TTC549 (cell line): ENCODE results near the gene WNT3.
"Not testable (repeated sequence)": the region's sequence is repeated elsewhere in the genome, so short reads cannot be mapped to it uniquely, and the experiment has no call there.

Source experiments
- FAIRE-seq: peaks from 2 replicates; lab custom pipeline; 2012; peaks lifted over from hg19 to GRCh38; lab: Jason Lieb, UNC

WNT3 gene

DNA sequence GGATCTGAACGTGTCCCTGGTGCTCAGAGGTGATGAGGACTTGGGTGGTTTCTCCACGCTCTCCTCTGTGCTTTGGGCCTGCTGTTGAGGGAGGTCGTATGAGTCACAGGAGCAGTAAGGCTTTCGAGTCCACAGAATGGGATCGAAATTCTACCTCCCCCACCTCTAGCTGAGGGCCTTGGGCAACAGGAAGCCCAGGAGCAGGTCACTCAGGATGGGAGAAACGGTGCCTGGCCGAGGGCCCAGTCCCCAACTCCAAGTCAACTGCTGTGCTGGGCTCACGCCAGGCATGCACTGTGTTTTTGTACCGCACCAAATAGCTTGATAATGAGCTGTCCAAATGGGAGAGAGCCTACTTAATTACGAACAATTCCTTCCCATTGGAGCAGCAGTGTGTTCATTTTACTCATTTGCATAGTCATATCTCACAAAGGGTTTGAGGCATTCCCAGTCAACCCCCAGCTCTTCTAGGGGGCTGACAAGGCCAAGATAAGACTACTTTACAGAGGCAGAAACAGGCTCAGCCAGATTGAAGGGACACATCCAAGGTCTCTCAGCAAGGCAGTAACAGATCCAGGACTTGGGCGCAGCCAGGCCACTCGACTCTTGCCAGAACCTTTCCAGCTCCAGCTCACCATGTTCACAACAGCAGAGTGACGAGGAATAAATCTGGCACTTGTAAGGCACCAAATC is 53.6 kb downstream of the WNT3 start:
- FAIRE-seq, result no peak

DNA sequence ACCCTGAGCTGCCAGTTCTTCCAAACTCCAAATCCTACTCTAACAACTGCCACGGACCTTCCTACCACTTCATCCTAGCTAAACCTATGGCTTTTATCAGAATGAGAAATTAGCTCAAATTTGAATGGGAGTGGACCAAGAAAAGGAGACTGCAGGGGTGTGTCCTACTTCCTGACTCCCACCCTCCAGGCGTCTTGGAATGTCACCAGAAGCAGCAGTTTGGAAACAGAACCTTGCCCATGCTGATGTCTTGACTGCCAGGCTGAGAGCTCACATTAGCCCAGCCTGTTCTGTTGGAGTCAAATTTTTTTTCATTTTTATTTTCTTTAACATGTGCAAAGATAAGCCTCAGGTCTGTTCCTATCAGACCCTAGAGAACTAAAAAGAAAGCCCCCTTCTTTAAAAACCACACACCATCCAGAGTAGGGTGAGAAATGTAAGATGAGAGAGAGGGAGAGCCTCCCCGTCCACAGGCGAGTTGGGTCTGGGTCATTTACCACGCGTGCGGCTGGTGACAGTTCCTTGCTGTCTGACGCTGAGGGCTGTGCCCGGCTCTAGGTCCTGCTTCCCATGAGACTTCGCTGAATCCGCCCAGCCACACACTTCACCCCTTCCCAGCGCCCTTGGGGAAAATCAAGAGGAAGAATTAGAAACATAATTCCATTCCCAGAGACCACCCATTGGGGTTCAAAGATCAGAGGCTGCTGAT is 54.3 kb downstream of the WNT3 start:
- FAIRE-seq, result no peak

DNA sequence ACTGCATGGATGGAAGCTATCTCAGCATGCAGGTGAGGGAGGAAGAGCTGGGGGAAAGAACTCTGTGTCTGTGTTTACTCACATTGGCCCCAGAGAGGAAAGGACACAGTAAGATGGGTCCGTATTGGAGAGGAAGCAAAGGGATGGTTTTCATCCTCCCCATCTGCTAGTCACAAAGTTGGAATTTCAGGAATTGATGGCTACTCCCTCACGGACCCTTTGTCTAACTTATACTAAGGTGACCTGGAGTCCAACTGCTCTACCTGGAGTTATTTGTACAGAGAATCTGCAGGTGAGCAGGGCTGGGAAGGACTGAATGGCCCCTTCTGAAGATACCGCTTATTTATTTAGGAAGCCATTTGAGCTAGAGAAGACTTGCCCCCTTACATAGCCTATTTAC is 55.1 kb downstream of the WNT3 start:
- no peak for FAIRE-seq

DNA sequence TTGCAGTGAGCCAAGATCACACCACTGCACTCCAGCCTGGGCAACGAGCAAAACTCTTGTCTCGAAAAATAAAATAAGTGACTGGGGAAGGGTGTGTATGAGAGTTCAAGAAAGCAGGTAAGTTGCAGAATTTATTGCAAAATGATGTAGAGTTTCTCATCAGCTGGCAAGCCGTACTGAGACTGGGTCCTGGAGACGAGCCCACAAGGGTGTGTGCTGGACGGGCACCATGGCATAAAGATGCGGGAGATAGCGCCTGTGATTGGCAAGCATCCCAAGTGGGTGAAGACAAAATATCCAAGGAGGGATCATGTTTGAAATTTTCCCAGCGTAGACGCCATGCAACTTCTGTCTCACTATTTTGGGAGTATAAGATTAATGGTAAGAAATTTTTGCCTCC is 59.4 kb downstream of the WNT3 start:
- FAIRE-seq, result no peak

DNA sequence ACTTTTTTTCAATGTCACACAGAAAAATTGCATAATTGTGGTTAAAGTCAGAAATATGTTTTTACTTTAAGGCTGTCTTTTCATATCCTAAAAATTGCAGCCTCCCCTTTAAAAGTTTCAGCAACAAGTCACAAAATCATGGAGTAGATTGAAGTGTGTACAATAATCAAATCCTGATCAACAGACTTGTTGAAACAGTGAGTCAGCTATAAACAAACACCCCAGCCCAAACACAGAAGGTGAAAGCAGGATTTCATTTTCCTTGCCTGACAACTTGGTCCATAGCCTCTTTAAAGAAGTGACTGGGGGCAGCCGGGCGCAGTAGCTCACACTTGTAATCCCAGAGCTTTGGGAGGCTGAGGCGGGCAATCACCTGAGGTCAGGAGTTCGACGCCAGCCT is 59.9 kb downstream of the WNT3 start:
- no peak for FAIRE-seq

DNA sequence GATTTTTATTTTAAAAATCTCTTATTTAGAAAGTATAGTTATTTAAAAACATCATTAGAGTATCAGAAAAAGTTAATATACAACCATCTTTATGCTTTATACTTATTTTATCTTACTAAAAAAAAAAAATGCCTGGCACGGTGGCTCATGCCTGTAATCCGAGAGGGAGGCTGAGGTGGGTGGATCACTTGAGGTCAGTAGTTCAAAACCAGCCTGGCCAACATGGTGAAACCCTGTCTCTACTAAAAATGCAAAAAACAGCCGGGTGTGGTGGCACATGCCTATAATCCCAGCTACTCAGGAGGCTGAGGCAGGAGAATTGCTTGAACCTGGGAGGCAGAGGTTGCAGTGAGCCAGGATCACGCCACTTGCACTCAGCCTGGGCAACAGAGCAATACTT is 60.9 kb downstream of the WNT3 start:
- FAIRE-seq, result not testable (repeated sequence)

DNA sequence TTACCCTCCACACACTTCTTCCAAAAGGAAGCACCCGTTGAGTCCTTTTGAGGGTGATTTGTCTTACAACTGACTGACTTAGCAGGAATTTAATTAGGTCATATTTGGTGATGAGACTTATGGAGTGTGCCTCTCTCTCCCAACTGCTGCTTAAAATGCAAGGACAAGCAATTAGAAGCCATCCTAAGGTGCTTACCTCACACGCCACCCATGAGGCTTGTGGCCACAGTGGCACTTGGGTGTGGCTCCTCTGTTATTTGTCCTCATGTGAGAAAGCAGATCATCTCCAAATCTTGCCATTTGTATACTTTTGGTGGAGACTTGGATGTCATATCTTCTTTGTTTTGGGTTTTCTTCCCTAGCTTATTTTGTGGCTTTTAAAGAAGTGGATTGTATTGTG is 61.6 kb downstream of the WNT3 start:
- no peak for FAIRE-seq

DNA sequence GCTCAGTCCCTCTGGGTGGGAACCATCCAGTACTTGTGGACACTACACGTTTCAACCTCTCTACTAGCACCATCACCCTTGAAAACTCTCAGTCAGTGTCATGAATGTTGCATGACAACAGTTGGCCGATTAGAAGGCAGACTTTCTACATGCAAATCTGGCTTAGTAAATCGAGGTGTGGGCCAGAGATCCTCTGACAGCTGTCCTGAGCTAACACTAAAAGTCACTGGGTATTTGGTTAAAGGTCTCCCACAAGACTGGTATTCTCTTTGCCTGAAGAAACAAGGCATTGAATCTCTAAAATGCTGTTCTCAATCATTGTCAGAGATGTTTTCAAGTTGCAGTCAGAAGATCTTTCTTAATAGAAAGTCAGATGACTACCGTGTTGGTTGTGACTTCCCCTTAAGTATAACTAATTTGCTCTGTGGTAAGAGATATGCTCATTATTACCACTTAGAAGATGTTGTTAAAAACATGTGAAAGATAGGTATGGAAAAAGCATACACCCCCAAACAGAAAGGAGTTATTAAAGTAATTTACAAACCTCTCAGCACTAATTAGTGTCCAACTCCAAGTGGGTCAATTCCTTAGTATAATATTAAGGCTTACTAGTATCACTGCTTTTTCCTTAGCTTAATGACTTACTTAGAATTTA is 62.3 kb downstream of the WNT3 start:
- FAIRE-seq, result no peak

DNA sequence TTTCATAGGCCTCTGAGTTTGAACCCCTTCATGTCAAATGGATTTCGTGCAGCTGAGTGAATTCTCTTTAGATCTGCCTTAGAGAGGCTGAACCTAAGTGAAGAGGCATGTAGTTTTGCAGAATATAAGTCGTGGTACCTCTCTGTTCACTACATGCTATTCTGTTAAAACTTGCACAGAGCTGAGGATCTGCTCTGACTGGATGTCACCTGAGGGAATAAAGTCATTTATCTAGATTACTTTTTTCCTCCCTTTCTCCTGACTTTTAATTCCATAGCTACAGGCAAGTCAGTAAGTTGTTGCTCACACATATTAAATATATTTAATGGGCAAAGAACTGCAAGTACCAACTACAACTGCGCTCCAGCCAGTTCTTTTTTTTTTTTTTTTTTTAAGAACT is 64.7 kb downstream of the WNT3 start:
- no peak for FAIRE-seq

DNA sequence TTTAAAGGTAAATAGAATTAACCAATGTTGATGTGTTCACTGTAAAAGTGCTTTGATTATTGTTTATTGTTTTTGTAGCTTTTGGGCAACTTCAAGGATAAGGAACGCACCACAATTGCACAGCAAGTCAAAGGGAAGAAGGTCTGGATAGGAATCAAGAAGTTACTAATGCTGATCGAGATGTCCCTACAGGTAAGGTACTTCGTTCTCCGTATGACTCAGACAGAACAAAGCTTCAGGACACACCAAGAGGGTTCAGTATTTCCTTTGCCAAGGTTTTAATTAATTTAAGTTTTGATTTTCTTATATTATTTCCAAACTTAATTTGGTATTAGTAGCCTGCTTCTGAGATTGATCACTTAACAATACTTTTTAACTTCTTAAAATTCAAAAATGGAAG is 67.1 kb downstream of the WNT3 start:
- no peak for FAIRE-seq

DNA sequence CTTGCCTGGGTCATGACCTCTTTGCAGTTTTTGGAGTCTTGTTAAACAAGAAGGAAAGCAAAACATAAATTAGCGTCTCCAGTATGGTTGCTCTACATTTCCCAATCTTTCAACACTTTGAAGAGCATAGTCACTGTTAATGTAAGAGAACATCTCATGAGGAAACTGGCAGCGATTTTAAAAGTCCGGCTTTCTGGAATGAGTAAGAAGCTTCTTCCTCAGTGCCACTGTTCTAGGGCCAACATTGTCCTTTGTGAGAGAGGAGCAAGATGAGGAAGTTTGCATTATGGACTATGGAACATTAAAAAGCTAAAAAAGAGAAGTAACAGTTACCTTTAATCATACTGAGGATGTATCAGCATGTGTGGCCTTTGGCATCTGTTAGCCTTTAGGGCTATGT is 73.1 kb downstream of the WNT3 start:
- FAIRE-seq, result no peak

DNA sequence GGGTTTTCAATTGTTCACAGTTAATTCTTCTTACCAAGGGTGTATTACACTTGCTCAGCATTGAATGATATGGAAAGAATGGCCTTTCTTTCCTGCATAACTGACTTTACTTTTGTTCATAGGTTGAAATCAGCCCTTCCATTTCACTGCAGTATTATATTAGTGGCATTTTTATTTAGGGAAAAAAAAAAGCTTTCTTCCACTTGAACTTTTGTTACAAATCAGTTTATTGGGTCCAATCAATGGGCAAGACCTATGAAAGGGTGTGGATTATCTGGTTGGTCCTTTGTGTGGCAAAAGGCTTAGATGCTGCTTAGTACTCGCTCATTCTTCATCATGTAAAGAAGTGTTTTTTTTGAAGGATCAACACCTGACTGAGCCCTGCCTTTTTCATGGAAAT is 74.1 kb downstream of the WNT3 start:
- FAIRE-seq, result no peak

DNA sequence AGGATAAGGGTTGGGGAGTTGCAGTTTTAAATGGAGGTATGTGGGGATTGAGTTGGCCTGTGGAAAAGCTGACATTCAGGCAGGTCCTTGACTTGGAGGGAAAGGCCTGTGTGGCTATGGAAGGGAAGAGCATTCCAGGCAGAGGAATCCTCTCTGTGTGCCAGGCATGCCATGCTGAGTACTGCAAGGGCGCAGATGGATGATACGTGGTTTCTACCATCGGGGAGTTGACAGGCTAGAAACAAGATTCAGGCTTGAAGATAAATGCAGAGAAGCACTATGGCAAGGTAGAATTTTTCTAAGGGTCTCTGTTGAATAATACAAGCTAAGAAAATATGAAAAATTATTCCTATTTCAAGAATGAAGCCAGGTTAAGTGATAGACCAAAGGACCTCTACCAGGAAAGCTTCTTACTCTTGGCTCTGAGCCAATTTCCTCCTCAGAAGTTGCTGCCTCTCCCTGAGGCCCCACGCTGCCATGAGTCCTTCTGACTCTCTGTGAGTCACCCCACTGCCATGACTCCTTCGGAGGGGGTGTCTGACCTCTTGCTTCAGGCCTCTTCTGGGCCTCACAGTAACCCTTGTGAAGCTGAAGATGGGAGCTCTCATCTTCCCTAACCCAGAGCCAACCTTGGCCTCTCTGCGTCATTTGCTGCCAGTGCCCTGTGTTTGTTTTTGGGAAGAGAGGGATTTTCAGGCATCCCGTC is 75.8 kb downstream of the WNT3 start:
- no peak for FAIRE-seq

DNA sequence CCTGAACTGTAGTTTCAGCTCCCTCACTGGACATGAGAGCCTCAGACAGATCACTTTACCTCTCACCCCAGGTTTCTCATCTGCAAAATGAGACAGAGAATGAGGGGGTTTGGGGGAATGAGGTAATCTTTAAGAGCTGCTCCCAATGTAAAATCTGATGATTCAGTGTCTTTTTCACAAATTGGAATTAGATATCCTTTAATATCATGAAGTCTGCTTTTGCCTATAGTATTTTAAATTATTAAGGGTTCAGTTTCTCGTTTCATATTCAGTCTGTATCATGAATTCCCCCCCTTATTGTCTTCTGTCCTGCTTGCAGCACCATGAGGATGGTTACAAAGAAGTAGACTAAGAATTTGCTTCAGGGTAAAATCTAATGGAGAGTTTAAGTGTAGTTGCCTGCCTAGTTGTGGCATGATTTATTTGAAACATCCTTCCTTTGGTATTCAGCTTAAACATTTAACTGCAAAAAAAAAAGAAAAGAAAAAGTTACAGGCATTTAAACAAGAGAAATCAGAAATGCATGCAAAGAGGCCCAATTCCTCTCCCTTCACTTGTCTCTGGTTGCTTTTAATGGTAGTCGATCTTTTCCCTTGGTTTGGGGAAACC is 77.3 kb downstream of the WNT3 start:
- FAIRE-seq, result no peak

DNA sequence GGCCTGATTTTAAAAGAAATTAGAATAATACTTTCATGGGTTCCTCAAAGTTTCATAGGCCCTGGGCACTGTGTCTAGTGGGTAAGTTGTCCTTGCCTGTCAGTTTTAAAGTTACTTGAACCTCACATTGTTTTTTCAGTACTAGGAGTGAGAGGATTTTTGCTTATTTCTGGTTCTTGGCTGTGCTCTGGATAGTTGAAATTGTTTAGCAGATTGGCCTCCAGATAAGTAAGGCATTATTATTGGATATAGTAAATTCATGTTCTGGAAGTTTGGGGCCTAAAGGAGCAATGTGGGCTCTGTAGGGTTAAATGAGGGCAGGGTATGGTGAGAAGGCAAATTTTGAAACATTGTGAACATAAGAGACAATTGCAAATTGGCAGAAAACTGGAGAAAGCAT is 78.5 kb downstream of the WNT3 start:
- no peak for FAIRE-seq

DNA sequence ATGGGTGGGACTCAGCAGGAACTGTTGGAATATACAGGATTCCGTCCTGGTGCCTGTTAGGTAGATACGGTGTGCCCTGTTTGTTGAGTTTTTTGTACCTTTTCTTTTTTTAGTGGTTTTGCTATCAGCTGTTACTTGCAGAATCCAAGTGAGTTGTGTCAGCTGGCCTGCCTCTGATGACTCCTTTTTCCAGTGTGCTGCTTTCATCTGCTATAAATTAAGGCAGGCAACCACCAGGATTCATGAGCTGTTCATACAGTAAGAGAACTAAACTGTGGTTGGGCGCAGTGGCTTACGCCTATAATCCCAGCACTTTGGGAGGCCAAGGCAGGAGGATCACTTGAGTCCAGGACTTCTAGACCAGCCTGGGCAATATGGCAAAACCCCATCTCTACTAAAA is 79.9 kb downstream of the WNT3 start:
- FAIRE-seq, result no peak

DNA sequence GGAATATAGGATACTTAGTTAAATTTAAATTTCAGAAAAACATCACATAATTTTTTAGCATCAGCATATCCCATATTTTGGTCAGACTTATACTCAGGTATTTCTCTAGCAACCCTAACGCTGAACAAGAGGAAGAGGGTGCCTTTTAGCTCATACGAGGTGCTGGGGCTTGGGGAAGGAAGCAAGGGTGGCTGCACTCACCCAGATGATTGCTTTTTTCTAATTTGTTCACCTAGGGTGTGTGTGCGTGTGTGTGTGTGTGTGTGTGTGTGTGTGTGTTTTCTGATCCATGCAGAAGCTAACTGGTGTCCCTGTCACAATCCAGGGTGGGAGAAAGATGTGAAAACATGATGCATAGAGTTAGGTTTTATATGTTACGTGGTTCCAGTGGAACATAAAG is 81.2 kb downstream of the WNT3 start:
- no peak for FAIRE-seq

DNA sequence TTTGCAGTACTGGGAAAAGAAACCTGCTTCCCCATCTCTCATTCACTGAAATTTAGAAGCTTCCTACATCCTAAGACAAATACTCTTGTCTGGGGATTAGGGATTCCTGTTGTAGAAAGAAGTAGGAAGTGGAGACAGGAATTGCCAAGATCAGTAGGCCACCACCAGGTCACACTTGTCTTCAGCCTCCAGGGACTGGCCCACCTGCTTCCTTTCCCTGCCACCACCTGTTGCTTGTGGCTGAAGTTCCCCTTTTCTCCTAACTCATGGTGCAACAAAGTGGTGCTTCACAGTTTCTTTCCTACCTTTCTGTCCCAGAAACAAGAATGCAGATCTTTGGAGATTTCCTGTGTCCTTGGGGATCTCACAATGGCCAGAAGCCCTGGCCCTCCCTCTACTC is 82.4 kb downstream of the WNT3 start:
- FAIRE-seq, result no peak

DNA sequence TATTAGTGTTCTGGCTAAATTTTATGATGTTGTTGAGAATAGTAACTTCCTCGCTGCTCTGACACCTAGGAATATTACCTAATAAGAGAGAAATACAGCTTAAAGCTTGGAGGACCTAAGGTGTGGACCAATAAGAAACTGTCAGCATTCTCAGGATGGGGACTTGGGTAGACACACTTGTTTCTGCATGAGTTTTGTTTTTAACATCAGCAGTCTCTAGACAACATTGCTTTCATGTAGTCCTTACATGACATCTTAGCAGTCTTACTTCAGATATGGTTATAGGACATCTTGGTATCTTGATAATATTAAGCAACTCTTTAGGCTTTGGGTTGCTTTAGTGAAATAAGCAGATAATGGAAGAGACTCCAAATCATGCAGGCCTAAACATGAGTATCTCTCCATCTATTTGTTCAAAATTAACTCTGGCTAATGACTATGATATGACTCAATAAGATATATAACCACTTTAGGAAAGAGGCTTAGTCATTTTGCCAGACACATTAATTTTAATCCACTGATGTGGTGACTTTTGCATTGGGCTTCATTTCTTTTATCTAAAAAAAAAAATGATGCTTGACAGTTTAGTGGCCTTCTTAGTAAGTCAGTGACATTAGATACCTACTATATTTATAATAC is 84.5 kb downstream of the WNT3 start:
- no peak for FAIRE-seq

DNA sequence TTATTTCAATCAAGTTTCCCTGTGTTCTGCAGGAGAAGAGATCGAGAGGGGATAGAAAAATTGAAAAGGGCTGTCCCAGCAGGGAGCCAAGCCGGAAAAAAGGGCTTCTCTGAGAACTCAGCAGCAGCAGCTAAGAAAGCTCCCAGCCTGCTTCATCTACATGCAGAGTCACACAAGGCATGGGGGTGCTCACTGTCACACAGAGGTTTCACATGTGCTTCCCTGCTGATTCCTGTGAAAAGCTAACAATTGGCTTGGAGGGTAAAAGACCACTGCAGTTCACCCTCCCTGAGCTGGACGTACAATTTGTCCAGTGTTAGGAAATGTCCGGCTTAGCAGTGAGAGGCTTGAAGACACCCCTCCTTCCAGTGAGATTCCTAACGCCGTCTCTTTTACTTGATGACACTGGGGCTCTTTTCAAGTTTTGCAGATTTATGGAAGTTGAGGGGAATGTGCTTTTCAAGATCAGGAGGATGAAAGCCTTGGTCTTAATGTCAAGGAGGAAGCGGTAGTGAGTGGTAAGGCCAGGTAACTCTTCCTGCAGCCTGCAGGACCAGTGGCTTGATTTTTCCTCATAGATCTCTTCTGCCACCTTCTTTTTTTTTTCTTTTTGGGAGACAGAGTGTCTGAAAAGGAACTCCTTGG is 85.6 kb downstream of the WNT3 start:
- no peak for FAIRE-seq

DNA sequence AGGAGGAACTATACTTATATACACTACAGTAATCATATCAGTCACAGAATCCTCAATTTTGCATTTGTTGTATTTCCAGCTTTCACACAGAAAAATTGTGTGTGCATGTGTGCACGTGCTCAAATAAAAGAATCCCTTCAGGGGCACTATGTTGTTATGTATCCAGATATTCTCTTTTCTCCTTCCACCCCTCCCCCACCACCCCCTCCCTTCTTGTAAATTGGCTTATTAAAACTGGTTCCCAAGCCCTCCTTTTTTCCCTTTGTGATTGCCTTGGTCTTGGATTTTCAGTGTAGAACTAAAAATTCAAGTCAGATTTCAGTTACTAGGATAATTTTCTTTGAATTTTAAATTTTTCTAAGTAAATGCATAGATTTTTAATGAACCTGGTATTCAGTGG is 86.3 kb downstream of the WNT3 start:
- no peak for FAIRE-seq

DNA sequence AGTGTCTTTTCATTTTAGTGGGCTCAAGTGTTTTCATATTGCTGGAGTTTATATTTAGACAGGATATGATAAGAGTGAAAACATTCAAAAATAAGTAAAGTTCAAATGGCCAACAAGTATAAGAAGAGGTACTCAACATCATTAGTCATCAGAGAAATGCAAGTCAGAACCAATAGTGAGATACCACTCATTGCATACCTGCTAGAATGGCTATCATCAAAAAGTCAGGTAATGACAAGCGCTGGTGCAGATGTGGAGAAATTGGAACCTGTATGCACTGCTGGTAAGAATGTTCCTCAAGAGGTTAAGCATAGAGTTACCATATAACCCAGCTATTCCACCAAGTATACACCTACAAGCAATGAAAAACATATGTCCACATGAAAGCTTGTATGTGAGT is 87.8 kb downstream of the WNT3 start:
- FAIRE-seq, result no peak
